Hematopoietic multipotent progenitor cell (in vitro differentiated cells): ENCODE measurements around the gene SART1. TPM values are rescaled to one million over a fixed set of nuclear protein-coding genes. Genes with fewer than 3 reads are reported as not detected.
"Not testable (repeated sequence)": the region's sequence is repeated elsewhere in the genome, so short reads cannot be mapped to it uniquely, and the experiment has no call there.

ENCODE experiments used
- DNase-seq, 3 donors: peaks; one replicate each; pipeline ENCODE4 v3.0.0-alpha.2; 2011 to 2015; ENCODE audit warnings: low read depth in 2 of 3, low spot score in 2 of 3
- total RNA-seq: library from RNA; depleted of rRNA; stranded (reverse); fragments of >200 nt; gene quantifications from one replicate; pipeline ENCODE4 v1.2.3, GENCODE V29; 2012

The SART1 gene
- total RNA-seq, 1 donor, result 62.2 TPM

GRCh38 chr11:65987336-65987735 is 25.8 kb downstream of the SART1 start:
- no peak for DNase-seq

GRCh38 chr11:65988791-65989592 is 27.5 kb downstream of the SART1 start:
- DNase-seq, result peak; percentile 86 to 98 (median 95)

GRCh38 chr11:65992056-65992455 is 30.5 kb downstream of the SART1 start:
- no peak for DNase-seq

- DNase-seq, result no peak
These were observed 35.8 kb downstream of the SART1 start for GRCh38 chr11:65997286-65997685.

- peak; percentile 87 to 98 (median 98) for DNase-seq
These were observed 40.6 kb downstream of the SART1 start, which contains the start of the genes BANF1 and EIF1AD for GRCh38 chr11:66001942-66002647. BANF1 (plus strand) TSS chr11:66002503; CDS start chr11:66003251, 748 bp downstream. EIF1AD (minus strand) TSS chr11:66002157; CDS start chr11:66000389, 1,768 bp downstream.

- DNase-seq, result no peak
These were observed 41.2 kb downstream of the SART1 start for GRCh38 chr11:66002648-66003225.

GRCh38 chr11:66003291-66003690 is 41.8 kb downstream of the SART1 start:
- no peak for DNase-seq

GRCh38 chr11:66004186-66004585 is 42.7 kb downstream of the SART1 start:
- no peak for DNase-seq

- no peak for DNase-seq
These were observed 44.8 kb downstream of the SART1 start for GRCh38 chr11:66006134-66006890.

GRCh38 chr11:66006891-66007176 is 45.3 kb downstream of the SART1 start:
- DNase-seq, result no peak

GRCh38 chr11:66007201-66007634 is 45.7 kb downstream of the SART1 start:
- DNase-seq, result no peak

- DNase-seq, result no peak
These were observed 46.5 kb downstream of the SART1 start for GRCh38 chr11:66008095-66008467.

- no peak for DNase-seq
These were observed 47.1 kb downstream of the SART1 start for GRCh38 chr11:66008468-66009101.

GRCh38 chr11:66010036-66010435 is 48.5 kb downstream of the SART1 start:
- DNase-seq, result not testable (repeated sequence)

- no peak for DNase-seq
These were observed 49.8 kb downstream of the SART1 start for GRCh38 chr11:66011239-66011784.

GRCh38 chr11:66011785-66012303 is 50.3 kb downstream of the SART1 start, which contains the start of gene CST6:
CST6 (plus strand) TSS chr11:66012008; CDS start chr11:66012045, 37 bp downstream.
- no peak for DNase-seq

GRCh38 chr11:66012371-66012945 is 50.9 kb downstream of the SART1 start:
- no peak for DNase-seq

- peak in 1 of 3 donors; percentile 44 for DNase-seq
These were observed 51.6 kb downstream of the SART1 start for GRCh38 chr11:66012946-66013761.

- DNase-seq, result no peak
These were observed 52.2 kb downstream of the SART1 start for GRCh38 chr11:66013762-66014100.
